Endothelial cell (in vitro differentiated cells): ENCODE results near the gene SLC24A3. TPM values are rescaled to one million over a fixed set of nuclear protein-coding genes. Genes with fewer than 3 reads are reported as not detected.

Source experiments
- DNase-seq: peaks from one replicate; pipeline ENCODE4 v3.0.0; 2021; ENCODE audit warnings: low spot score
- H3K27ac Mint-ChIP-seq: one replicate; pipeline ENCODE4 v1.8.0; 2021; ENCODE audit warnings: mixed read lengths, inconsistent platforms; ENCODE audit not compliant: unreplicated experiment
- H3K27me3 Mint-ChIP-seq: one replicate; pipeline ENCODE4 v1.8.0; 2021; ENCODE audit warnings: mild to moderate bottlenecking, moderate library complexity, mixed read lengths, inconsistent platforms; ENCODE audit not compliant: unreplicated experiment
- H3K36me3 Mint-ChIP-seq: one replicate; pipeline ENCODE4 v1.8.0; 2021; ENCODE audit warnings: mild to moderate bottlenecking, low read depth, mixed read lengths, inconsistent platforms; ENCODE audit not compliant: unreplicated experiment
- H3K4me1 Mint-ChIP-seq: one replicate; pipeline ENCODE4 v1.8.0; 2021; ENCODE audit warnings: mild to moderate bottlenecking, mixed read lengths, inconsistent platforms; ENCODE audit not compliant: unreplicated experiment
- H3K4me3 Mint-ChIP-seq: one replicate; pipeline ENCODE4 v1.8.0; 2021; ENCODE audit warnings: mild to moderate bottlenecking, mixed read lengths, inconsistent platforms; ENCODE audit not compliant: unreplicated experiment
- H3K9me3 Mint-ChIP-seq: one replicate; pipeline ENCODE4 v1.8.0; 2021; ENCODE audit warnings: mixed read lengths, inconsistent platforms; ENCODE audit not compliant: unreplicated experiment
- total RNA-seq: library from RNA; stranded (reverse); fragmentation: NEBNext Ultra II Directional; extraction: Animal tissue kit (Norgen Biotek cat#: 25700); gene quantifications from one replicate; pipeline ENCODE4 v1.2.1, GENCODE V29; 2021; ENCODE audit not compliant: unreplicated experiment
- TF ChIP-seq, protein P1 (sequence below): fragments of 200-600 bp; sonication (generic); IDR thresholded peaks from one replicate; pipeline ENCODE4 v1.5.0; 2021; ENCODE audit warnings: antibody characterized with exemption; ENCODE audit not compliant: unreplicated experiment

SLC24A3 gene
- total RNA-seq, 1 donor from 2014 or later = 0.15 TPM

GRCh38 chr20:19539191-19539590 lies 326.7 kb downstream of the SLC24A3 start:
- Mint-ChIP-seq H3K36me3 (no peaks in the 10 kb centered on the region), H3K27me3 (peaks cover 2% of the 10 kb centered on the region), H3K4me1 (no peaks in the 10 kb centered on the region), H3K4me3 (no peak overlapping the region), H3K9me3 (no peaks in the 10 kb centered on the region), H3K27ac (no peak overlapping the region)
- TF ChIP-seq, protein P1, sequence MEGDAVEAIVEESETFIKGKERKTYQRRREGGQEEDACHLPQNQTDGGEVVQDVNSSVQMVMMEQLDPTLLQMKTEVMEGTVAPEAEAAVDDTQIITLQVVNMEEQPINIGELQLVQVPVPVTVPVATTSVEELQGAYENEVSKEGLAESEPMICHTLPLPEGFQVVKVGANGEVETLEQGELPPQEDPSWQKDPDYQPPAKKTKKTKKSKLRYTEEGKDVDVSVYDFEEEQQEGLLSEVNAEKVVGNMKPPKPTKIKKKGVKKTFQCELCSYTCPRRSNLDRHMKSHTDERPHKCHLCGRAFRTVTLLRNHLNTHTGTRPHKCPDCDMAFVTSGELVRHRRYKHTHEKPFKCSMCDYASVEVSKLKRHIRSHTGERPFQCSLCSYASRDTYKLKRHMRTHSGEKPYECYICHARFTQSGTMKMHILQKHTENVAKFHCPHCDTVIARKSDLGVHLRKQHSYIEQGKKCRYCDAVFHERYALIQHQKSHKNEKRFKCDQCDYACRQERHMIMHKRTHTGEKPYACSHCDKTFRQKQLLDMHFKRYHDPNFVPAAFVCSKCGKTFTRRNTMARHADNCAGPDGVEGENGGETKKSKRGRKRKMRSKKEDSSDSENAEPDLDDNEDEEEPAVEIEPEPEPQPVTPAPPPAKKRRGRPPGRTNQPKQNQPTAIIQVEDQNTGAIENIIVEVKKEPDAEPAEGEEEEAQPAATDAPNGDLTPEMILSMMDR = no peak
- DNase-seq = no peak

DNA sequence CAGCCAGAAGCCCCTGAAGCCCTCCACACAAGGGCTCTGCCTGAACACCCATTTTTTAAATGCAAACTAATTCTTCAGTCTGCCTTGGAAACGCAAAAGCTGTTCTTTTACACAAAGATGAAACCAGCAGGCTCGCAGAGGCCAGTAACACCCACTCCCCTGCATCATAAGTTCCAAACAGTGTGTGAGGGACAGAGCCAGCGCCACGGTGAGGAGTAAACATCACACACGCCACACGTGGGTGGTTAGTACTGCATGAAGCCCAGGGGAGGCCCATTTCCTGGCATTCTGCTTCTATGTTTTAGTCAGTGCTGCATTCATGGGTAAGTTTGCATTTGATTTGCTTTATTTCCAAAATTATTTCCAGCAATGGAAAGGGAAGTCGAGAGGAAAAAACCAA lies 327.9 kb downstream of the SLC24A3 start:
- TF ChIP-seq, protein P1 = no peak
- no peaks in the 10 kb centered on the region for H3K36me3 Mint-ChIP-seq
- DNase-seq = no peak
- peaks cover 2% of the 10 kb centered on the region for H3K27me3 Mint-ChIP-seq
- no peak overlapping the region for H3K27ac Mint-ChIP-seq
- no peaks in the 10 kb centered on the region for H3K4me1 Mint-ChIP-seq
- no peaks in the 10 kb centered on the region for H3K9me3 Mint-ChIP-seq
- H3K4me3 Mint-ChIP-seq = no peak overlapping the region

DNA sequence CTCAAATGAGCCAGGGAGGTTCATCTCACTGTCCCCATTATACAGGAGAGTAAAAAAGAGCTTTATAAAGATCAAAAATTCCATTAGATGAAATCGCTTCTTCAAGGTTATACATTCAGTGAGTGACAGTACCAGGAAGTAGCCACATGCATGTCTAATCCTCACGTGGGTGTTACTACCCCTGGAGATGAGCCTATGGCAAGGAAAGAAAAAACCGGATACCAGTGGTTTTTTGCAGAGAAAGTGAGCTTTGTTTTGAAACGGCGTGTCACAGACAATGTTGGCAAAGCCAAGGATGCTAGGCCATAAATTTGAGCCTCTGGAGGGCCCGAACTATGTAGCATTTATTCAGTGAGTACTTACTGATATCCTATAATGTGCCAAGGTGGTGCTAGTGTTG lies 330.7 kb downstream of the SLC24A3 start:
- no peaks in the 10 kb centered on the region for H3K36me3 Mint-ChIP-seq
- TF ChIP-seq, protein P1 = no peak
- H3K9me3 Mint-ChIP-seq = no peaks in the 10 kb centered on the region
- DNase-seq = no peak
- no peak overlapping the region for H3K27ac Mint-ChIP-seq
- no peaks in the 10 kb centered on the region for H3K4me1 Mint-ChIP-seq
- H3K4me3 Mint-ChIP-seq = no peak overlapping the region
- peaks cover 2% of the 10 kb centered on the region for H3K27me3 Mint-ChIP-seq

DNA sequence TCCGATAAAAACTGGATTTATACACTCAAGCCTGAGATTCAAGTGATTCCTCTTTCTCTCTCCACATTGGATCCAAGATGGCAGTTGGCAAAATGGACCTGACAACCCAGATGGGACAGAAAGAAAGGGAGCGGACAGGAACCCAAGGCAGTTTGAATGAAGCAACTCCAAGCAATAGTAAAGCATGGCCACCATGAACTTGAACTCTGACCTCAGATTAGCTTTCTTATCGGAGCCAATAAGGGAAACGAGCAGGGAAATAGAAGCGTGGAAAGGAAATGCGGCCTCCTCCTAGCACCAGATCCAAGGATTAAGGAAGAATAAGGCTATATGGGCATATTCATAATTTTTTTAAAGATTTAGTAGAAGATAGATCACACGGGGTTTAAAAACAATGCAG lies 332.2 kb downstream of the SLC24A3 start:
- Mint-ChIP-seq H3K4me1 (no peaks in the 10 kb centered on the region), H3K9me3 (no peaks in the 10 kb centered on the region), H3K4me3 (no peak overlapping the region), H3K27me3 (peaks cover 2% of the 10 kb centered on the region), H3K36me3 (no peaks in the 10 kb centered on the region), H3K27ac (no peak overlapping the region)
- no peak for DNase-seq
- TF ChIP-seq, protein P1 = no peak

GRCh38 chr20:19546648-19547047 lies 334.2 kb downstream of the SLC24A3 start:
- no peaks in the 10 kb centered on the region for H3K9me3 Mint-ChIP-seq
- DNase-seq = no peak
- H3K27me3 Mint-ChIP-seq = peaks cover 2% of the 10 kb centered on the region
- H3K4me3 Mint-ChIP-seq = no peak overlapping the region
- TF ChIP-seq, protein P1 = no peak
- no peak overlapping the region for H3K27ac Mint-ChIP-seq
- H3K36me3 Mint-ChIP-seq = no peaks in the 10 kb centered on the region
- no peaks in the 10 kb centered on the region for H3K4me1 Mint-ChIP-seq
